Activated CD8-positive, alpha-beta T cell treated with anti-CD3 and anti-CD28 coated beads for 36 hours (primary cell): Measurements from ENCODE around the gene NCF4. TPM values are rescaled to one million over a fixed set of nuclear protein-coding genes. Genes with fewer than 3 reads are reported as not detected.

ENCODE experiments used
- ATAC-seq: fragments of 200-7000 bp; cut with Tn5 transposase; one replicate; pipeline ENCODE4 v1.10.0; 2021; ENCODE audit warnings: mild to moderate bottlenecking, moderate library complexity
- CTCF ChIA-PET: fragments of 350-600 bp; sonication (Branson Sonifier 250); formaldehyde crosslinking; loops from one replicate; lab custom pipeline; 2021; ENCODE audit warnings: antibody characterized with exemption; lab: Charles Lee
- POLR2A ChIA-PET: fragments of 350-600 bp; sonication (Branson Sonifier 250); formaldehyde crosslinking; loops from one replicate; lab custom pipeline; 2021; ENCODE audit warnings: antibody characterized with exemption; lab: Charles Lee
- DNase-seq: peaks from one replicate; pipeline ENCODE4 v3.0.0-alpha.2; 2020
- H3K27ac Mint-ChIP-seq: one replicate; pipeline ENCODE4 v1.8.0; 2021; ENCODE audit warnings: mild to moderate bottlenecking, mixed read lengths
- H3K27me3 Mint-ChIP-seq: one replicate; pipeline ENCODE4 v1.8.0; 2021; ENCODE audit warnings: mixed read lengths
- H3K36me3 Mint-ChIP-seq: one replicate; pipeline ENCODE4 v1.8.0; 2021; ENCODE audit warnings: low read depth, mixed read lengths
- H3K4me1 Mint-ChIP-seq: one replicate; pipeline ENCODE4 v1.8.0; 2021; ENCODE audit warnings: low read depth, mixed read lengths
- H3K4me3 Mint-ChIP-seq: one replicate; pipeline ENCODE4 v1.8.0; 2021; ENCODE audit warnings: mild to moderate bottlenecking, moderate library complexity, mixed read lengths
- H3K9me3 Mint-ChIP-seq: one replicate; pipeline ENCODE4 v1.8.0; 2021; ENCODE audit warnings: mixed read lengths
- intact Hi-C: fragments of 100-400 bp; cut with micrococcal nuclease; formaldehyde crosslinking; loops from one replicate; pipeline ENCODE4 v1.10.0; 2022
- total RNA-seq, 2 experiments: library from RNA; stranded (reverse); gene quantifications; one replicate each; pipeline ENCODE4 v1.2.3, GENCODE V29; 2021
- TF ChIP-seq, protein P1 (sequence below): fragments of 200-600 bp; IDR thresholded peaks from one replicate; pipeline ENCODE4 v1.8.0; 2022; ENCODE audit warnings: antibody characterized with exemption, mild to moderate bottlenecking

The NCF4 gene
- total RNA-seq, 2 experiments from 2014 or later: 2.5 to 2.9 TPM

DNA sequence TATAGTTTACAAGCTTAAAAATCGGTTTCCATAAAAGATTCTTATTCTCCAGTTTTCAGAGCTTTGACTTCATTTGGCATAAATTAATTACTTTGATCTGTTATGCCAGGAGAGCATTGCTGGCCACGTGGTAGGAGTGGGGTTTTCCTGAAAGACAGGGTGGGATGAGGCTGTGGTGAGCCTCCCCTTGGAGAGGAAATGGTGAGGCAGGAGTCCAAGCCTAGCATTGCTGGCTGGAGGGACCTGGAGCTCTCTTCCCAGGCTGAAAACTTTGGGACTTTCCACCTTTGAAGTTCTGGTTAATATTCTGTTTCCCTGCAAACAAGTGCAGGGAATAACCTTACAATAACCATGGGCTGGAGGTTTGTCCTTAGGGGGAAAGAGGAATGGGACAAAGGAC, 31.5 kb downstream of the NCF4 start:
- no peak overlapping the region for H3K27ac Mint-ChIP-seq
- POLR2A ChIA-PET: no interaction called here

GRCh38 chr22:36893262-36893661, 32.5 kb downstream of the NCF4 start:
- no peaks in the 10 kb centered on the region for H3K36me3 Mint-ChIP-seq
- TF ChIP-seq, protein P1, sequence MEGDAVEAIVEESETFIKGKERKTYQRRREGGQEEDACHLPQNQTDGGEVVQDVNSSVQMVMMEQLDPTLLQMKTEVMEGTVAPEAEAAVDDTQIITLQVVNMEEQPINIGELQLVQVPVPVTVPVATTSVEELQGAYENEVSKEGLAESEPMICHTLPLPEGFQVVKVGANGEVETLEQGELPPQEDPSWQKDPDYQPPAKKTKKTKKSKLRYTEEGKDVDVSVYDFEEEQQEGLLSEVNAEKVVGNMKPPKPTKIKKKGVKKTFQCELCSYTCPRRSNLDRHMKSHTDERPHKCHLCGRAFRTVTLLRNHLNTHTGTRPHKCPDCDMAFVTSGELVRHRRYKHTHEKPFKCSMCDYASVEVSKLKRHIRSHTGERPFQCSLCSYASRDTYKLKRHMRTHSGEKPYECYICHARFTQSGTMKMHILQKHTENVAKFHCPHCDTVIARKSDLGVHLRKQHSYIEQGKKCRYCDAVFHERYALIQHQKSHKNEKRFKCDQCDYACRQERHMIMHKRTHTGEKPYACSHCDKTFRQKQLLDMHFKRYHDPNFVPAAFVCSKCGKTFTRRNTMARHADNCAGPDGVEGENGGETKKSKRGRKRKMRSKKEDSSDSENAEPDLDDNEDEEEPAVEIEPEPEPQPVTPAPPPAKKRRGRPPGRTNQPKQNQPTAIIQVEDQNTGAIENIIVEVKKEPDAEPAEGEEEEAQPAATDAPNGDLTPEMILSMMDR: no peak
- intact Hi-C loops: no loop called here
- H3K9me3 Mint-ChIP-seq: no peaks in the 10 kb centered on the region
- no peak for DNase-seq
- H3K4me1 Mint-ChIP-seq: no peaks in the 10 kb centered on the region
- no peak overlapping the region for H3K4me3 Mint-ChIP-seq
- no peak overlapping the region for H3K27ac Mint-ChIP-seq
- ChIA-PET POLR2A (interaction anchor here (0.8 kb wide), 1 partner anchor 25 kb away, joined by 3 read pairs; no protein-coding TSS in a partner anchor), CTCF (interaction anchor here (1.1 to 3.3 kb wide), 4 partner anchors 9 to 40 kb away, joined by 3 to 20 read pairs (median 6); no protein-coding TSS in a partner anchor)
- H3K27me3 Mint-ChIP-seq: peaks cover 5% of the 10 kb centered on the region
- ATAC-seq: no peak

More for the DNA sequence above, 31.5 kb downstream of the NCF4 start:
- DNase-seq (no peak), ATAC-seq (no peak)
- H3K4me1 Mint-ChIP-seq: no peaks in the 10 kb centered on the region
- CTCF ChIA-PET: interaction anchor here (2.1 to 3.3 kb wide), 3 partner anchors 9 to 39 kb away, joined by 4 to 20 read pairs (median 7); no protein-coding TSS in a partner anchor
- no peak overlapping the region for H3K4me3 Mint-ChIP-seq
- no peaks in the 10 kb centered on the region for H3K9me3 Mint-ChIP-seq
- no peaks in the 10 kb centered on the region for H3K36me3 Mint-ChIP-seq
- peaks cover 5% of the 10 kb centered on the region for H3K27me3 Mint-ChIP-seq
- TF ChIP-seq, protein P1: no peak
- intact Hi-C loops: no loop called here

GRCh38 chr22:36894266-36894665, 33.5 kb downstream of the NCF4 start:
- ATAC-seq (no peak), DNase-seq (no peak)
- peaks cover 5% of the 10 kb centered on the region for H3K27me3 Mint-ChIP-seq
- ChIA-PET POLR2A (no interaction called here), CTCF (interaction anchor here (1.7 to 3.3 kb wide), 2 partner anchors 9 to 38 kb away, joined by 4 to 20 read pairs; no protein-coding TSS in a partner anchor)
- intact Hi-C loops: no loop called here
- H3K36me3 Mint-ChIP-seq: no peaks in the 10 kb centered on the region
- TF ChIP-seq, protein P1: no peak
- no peak overlapping the region for H3K27ac Mint-ChIP-seq
- no peaks in the 10 kb centered on the region for H3K4me1 Mint-ChIP-seq
- no peak overlapping the region for H3K4me3 Mint-ChIP-seq
- no peaks in the 10 kb centered on the region for H3K9me3 Mint-ChIP-seq

GRCh38 chr22:36897611-36898010, 36.8 kb downstream of the NCF4 start:
- intact Hi-C loops: no loop called here
- H3K4me3 Mint-ChIP-seq: no peak overlapping the region
- POLR2A ChIA-PET: no interaction called here
- DNase-seq (no peak), ATAC-seq (no peak)
- H3K27ac Mint-ChIP-seq: no peak overlapping the region
- no peaks in the 10 kb centered on the region for H3K9me3 Mint-ChIP-seq
- no peaks in the 10 kb centered on the region for H3K4me1 Mint-ChIP-seq
- CTCF ChIA-PET: interaction anchor here (0.9 to 1.2 kb wide), 2 partner anchors 80 to 139 kb away, joined by 3 read pairs; no protein-coding TSS in a partner anchor
- peaks cover 13% of the 10 kb centered on the region for H3K27me3 Mint-ChIP-seq
- no peaks in the 10 kb centered on the region for H3K36me3 Mint-ChIP-seq
- TF ChIP-seq, protein P1: no peak

DNA sequence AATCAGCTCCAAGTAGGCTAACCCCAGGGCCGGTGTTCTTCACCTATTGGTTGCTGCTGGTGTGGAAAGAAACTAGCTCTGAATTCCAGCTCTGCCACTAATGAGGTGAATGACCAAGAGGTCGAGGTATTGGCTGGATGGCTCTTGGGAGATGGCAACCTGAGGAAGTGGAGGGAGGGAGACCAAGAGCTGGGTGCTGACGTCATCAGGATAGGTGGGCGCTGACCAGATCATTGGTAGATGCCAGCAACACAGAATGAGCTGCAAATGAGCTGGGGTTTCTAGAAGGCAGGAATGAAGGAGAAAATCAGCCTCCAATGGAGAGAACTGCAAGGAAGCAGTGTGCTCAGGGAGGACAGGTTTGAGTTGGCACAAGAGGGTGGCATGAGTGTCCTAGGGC, 37.9 kb downstream of the NCF4 start:
- Mint-ChIP-seq H3K9me3 (no peaks in the 10 kb centered on the region), H3K36me3 (no peaks in the 10 kb centered on the region), H3K4me1 (no peaks in the 10 kb centered on the region), H3K27ac (no peak overlapping the region), H3K4me3 (no peak overlapping the region), H3K27me3 (peaks cover 16% of the 10 kb centered on the region)
- intact Hi-C loops: no loop called here
- ATAC-seq (no peak), DNase-seq (no peak)
- TF ChIP-seq, protein P1: no peak
- ChIA-PET POLR2A (no interaction called here), CTCF (interaction anchor here (1.3 to 1.5 kb wide), 2 partner anchors 43 to 79 kb away, joined by 3 to 5 read pairs; no protein-coding TSS in a partner anchor)
